GM18858 (cell line): Measurements from ENCODE around the gene KIFC1.
"Not testable (repeated sequence)": the region's sequence is repeated elsewhere in the genome, so short reads cannot be mapped to it uniquely, and the experiment has no call there.

ENCODE experiments used
- ATAC-seq: cut with Tn5 transposase; IDR thresholded peaks from one replicate; pipeline ENCODE4 v1.9.1; 2021; ENCODE audit not compliant: unreplicated experiment

The KIFC1 gene

GRCh38 chr6:33373960-33374910 lies 17.4 kb upstream of the KIFC1 start:
- no peak for ATAC-seq

- ATAC-seq = no peak
Observed at GRCh38 chr6:33375143-33375671, 16.4 kb upstream of the KIFC1 start.

GRCh38 chr6:33377171-33377570 lies 14.5 kb upstream of the KIFC1 start:
- ATAC-seq = no peak

GRCh38 chr6:33379184-33379583 lies 12.4 kb upstream of the KIFC1 start:
- ATAC-seq = not testable (repeated sequence)

- no peak for ATAC-seq
Observed at GRCh38 chr6:33380272-33380981, 11.2 kb upstream of the KIFC1 start.

- ATAC-seq = no peak
Observed at GRCh38 chr6:33383427-33384185, 8.0 kb upstream of the KIFC1 start.

- ATAC-seq = no peak
Observed at GRCh38 chr6:33384581-33385020, 7.0 kb upstream of the KIFC1 start.

- no peak for ATAC-seq
Observed at GRCh38 chr6:33390173-33390572, 1.4 kb upstream of the KIFC1 start.

GRCh38 chr6:33390767-33391277 lies 801 bp upstream of the KIFC1 start:
- peak; percentile 2 for ATAC-seq

- ATAC-seq = no peak
Observed at GRCh38 chr6:33391922-33392594, 435 bp downstream of the KIFC1 start.

- ATAC-seq = no peak
Observed at GRCh38 chr6:33392595-33392948, 949 bp downstream of the KIFC1 start.

- ATAC-seq = no peak
Observed at GRCh38 chr6:33392979-33393378, 1.4 kb downstream of the KIFC1 start.

- no peak for ATAC-seq
Observed at GRCh38 chr6:33397541-33397940, 5.9 kb downstream of the KIFC1 start.

- not testable (repeated sequence) for ATAC-seq
Observed at GRCh38 chr6:33398601-33399000, 7.0 kb downstream of the KIFC1 start.

GRCh38 chr6:33399881-33400280 lies 8.3 kb downstream of the KIFC1 start:
- ATAC-seq = not testable (repeated sequence)

GRCh38 chr6:33404884-33405283 lies 13.3 kb downstream of the KIFC1 start:
- no peak for ATAC-seq

- ATAC-seq = no peak
Observed at GRCh38 chr6:33405386-33405940, 13.8 kb downstream of the KIFC1 start.

- ATAC-seq = no peak
Observed at GRCh38 chr6:33406126-33406525, 14.5 kb downstream of the KIFC1 start.

- ATAC-seq = no peak
Observed at GRCh38 chr6:33407132-33407718, 15.6 kb downstream of the KIFC1 start.
